ENCODE measurements around the gene SLC7A1.

GRCh38 chr13:29526741-29527140 is 68.7 kb downstream of the SLC7A1 start:
- no peak for TF ChIP-seq CTCF (IDR thresholded peaks at IDR 0.05; ENCODE audit: low read length)
- no peak for TF ChIP-seq EZH2 (IDR thresholded peaks at IDR 0.05; ENCODE audit: borderline replicate concordance, low read length)
